Stimulated activated CD4-positive, alpha-beta T cell treated with anti-CD3 and anti-CD28 coated beads, Interleukin-1b, Interleukin-23, amount 100 ng/mL, for 1 hour (primary cell): ENCODE results near the gene OR3A2.
"Not testable (repeated sequence)": the region's sequence is repeated elsewhere in the genome, so short reads cannot be mapped to it uniquely, and the experiment has no call there.

Source experiments
- DNase-seq, 2 donors: peaks; one replicate each; pipeline ENCODE4 v3.0.0-alpha.2; 2020; ENCODE audit warnings: low read depth in 2 of 2

OR3A2 gene

GRCh38 chr17:3293548-3293947 lies 92.6 kb downstream of the OR3A2 start:
- not testable (repeated sequence) for DNase-seq

- no peak for DNase-seq
These were observed 103.2 kb downstream of the OR3A2 start for GRCh38 chr17:3282901-3283300.

- no peak for DNase-seq
These were observed 110.0 kb downstream of the OR3A2 start for GRCh38 chr17:3276126-3276525.

- DNase-seq: no peak
These were observed 114.8 kb downstream of the OR3A2 start for GRCh38 chr17:3271072-3271848.

- no peak for DNase-seq
These were observed 125.5 kb downstream of the OR3A2 start for GRCh38 chr17:3260600-3260999.

- no peak for DNase-seq
These were observed 125.9 kb downstream of the OR3A2 start for GRCh38 chr17:3260163-3260562.

- no peak for DNase-seq
These were observed 129.5 kb downstream of the OR3A2 start for GRCh38 chr17:3256575-3256974.

GRCh38 chr17:3249013-3249412 lies 137.1 kb downstream of the OR3A2 start:
- DNase-seq: not testable (repeated sequence)

GRCh38 chr17:3244841-3245240 lies 141.3 kb downstream of the OR3A2 start:
- not testable (repeated sequence) for DNase-seq

- DNase-seq: not testable (repeated sequence)
These were observed 145.1 kb downstream of the OR3A2 start for GRCh38 chr17:3241044-3241443.

GRCh38 chr17:3238685-3239084 lies 147.4 kb downstream of the OR3A2 start:
- not testable (repeated sequence) for DNase-seq

GRCh38 chr17:3232300-3232699 lies 153.8 kb downstream of the OR3A2 start:
- not testable (repeated sequence) for DNase-seq
